Loucy (cell line): ENCODE results near the gene NAALADL2.

Source experiments
- EZH2phosphoT487 ChIP-seq: fragments of 200-600 bp; IDR thresholded peaks from 2 replicates; pipeline ENCODE4 v1.6.1; 2018; ENCODE audit warnings: antibody characterized with exemption, mild to moderate bottlenecking, moderate library complexity, borderline replicate concordance
- TF ChIP-seq, protein P1 (sequence below): fragments of 200-600 bp; sonication (generic); conservative IDR thresholded peaks from 2 replicates; pipeline ENCODE4 v1.5.1; 2014; ENCODE audit warnings: mild to moderate bottlenecking, antibody characterized with exemption, low read length

DNA sequence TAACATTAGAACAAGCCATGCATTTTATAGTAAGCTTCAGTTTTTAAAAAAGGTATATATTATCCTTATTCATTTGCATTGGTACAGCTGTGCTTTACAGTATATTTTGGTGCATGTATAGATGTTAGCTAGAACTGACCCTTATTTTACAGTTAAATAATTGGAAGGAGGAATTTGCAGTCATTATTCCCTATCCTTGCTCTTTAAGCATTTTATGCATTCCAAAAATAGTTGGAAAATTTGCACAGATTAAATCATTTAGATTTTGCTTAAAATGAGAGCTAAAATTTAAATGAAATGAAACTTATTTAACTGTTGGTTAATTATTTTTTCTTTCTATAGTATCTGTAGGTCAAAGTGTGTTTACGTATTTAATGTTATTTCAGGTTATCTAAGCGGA, 667.1 kb downstream of the NAALADL2 start:
- TF ChIP-seq EZH2phosphoT487 = no peak
- TF ChIP-seq, protein P1, sequence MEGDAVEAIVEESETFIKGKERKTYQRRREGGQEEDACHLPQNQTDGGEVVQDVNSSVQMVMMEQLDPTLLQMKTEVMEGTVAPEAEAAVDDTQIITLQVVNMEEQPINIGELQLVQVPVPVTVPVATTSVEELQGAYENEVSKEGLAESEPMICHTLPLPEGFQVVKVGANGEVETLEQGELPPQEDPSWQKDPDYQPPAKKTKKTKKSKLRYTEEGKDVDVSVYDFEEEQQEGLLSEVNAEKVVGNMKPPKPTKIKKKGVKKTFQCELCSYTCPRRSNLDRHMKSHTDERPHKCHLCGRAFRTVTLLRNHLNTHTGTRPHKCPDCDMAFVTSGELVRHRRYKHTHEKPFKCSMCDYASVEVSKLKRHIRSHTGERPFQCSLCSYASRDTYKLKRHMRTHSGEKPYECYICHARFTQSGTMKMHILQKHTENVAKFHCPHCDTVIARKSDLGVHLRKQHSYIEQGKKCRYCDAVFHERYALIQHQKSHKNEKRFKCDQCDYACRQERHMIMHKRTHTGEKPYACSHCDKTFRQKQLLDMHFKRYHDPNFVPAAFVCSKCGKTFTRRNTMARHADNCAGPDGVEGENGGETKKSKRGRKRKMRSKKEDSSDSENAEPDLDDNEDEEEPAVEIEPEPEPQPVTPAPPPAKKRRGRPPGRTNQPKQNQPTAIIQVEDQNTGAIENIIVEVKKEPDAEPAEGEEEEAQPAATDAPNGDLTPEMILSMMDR = no peak
